SKM-1 treated with dmso at 0.1 percent for 144 hours (cell line): ENCODE results near the gene GAMT.
"Not testable (repeated sequence)": the region's sequence is repeated elsewhere in the genome, so short reads cannot be mapped to it uniquely, and the experiment has no call there.

Source experiments
- DNase-seq: peaks from one replicate; lab custom pipeline; 2025; ENCODE audit not compliant: unreplicated experiment; lab: John Stamatoyannopoulos, UW

Gene GAMT

GRCh38 chr19:1401138-1401888 lies at the start of gene GAMT:
Gene GAMT (minus strand): TSS chr19:1401542. CDS start chr19:1401476, 66 bp downstream.
- peak; percentile 13 for DNase-seq

GRCh38 chr19:1449467-1450442 lies 48.4 kb upstream of the GAMT start, which contains the start of gene APC2:
Gene APC2 (plus strand): TSS chr19:1450121. CDS start chr19:1453002, 2,881 bp downstream.
- no peak for DNase-seq

DNA sequence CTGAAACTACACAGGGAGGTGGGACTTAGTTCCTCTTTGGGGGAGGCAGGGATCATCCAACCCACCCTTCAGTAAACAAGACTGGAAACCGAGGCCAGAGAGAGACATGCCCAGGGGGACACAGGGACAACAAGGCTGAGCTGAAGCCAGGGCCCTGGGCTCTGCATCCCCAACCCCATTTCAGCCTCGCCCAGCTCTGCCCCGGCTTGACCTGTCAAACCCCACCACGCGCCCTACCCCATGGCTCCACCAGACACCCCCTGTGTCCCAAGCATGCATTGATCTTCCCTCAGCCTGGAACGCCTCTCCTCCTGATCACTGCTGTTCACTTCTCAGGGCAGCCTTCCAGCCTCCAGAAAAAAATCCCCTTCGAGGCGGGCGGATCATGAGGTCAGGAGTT lies 46.6 kb upstream of the GAMT start:
- no peak for DNase-seq

DNA sequence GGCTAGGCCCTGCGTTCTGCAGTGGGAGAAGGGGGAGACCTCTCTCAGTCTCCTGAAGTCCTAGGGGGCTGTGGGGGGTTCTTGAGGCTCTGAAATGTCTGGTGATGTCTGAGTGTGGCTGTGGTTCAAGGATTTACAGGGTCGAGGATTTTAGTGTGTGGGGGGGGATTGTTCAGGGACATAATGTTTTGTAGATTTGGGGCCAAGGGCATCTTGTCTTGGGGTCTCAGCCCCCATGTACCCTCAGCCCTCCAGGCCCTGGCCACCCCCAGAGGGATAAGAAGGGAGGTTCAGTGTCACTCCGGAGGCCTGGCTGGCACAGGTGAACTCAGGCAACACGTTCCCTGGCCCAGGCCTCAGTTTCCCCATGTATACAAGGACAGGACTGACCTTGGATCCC lies 46.2 kb upstream of the GAMT start:
- no peak for DNase-seq

- no peak for DNase-seq
These were observed 45.6 kb upstream of the GAMT start for GRCh38 chr19:1446713-1447481.

DNA sequence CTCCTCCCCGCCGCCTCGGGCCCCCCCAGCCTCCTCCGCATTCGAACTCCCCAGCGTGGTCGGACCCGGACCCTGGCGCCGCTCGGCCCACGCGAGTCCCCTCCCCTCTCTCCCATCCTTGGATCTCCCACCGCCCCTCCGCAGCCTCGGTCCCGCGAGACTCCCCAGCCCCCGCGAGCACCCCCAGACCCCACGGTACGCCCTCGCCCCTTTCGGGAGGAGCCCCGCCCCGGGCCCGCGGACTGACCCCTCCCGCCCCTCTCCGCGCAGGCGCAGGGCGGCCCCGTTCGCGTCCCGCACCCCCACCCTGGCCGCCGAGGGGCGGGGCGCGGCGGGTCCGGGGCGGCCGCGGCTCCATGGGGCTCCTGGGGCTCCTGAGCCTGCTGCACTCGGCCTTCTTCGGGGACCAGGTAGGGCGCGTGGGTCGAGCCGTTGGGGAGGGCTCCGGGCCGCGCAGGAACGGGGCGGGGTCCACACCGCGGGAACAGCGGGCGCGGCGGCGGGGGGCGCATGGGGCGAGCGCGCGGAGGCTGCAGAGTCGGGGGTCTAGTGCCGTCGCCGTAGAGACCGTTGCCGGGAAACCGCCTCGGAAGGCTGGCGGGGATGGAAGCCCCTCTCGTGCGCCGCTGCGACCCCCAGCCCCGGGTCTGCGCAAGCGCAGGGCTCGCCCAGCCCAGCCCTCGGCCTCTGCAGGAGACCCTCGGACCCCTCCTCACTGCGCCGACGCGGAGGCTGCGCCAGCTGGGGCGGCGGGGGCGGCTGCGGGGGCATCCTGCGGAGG lies 44.8 kb upstream of the GAMT start:
- no peak for DNase-seq

GRCh38 chr19:1445185-1445931 lies 44.0 kb upstream of the GAMT start:
- peak; percentile 49 for DNase-seq

- DNase-seq = no peak
These were observed 40.5 kb upstream of the GAMT start for GRCh38 chr19:1441677-1442438.

DNA sequence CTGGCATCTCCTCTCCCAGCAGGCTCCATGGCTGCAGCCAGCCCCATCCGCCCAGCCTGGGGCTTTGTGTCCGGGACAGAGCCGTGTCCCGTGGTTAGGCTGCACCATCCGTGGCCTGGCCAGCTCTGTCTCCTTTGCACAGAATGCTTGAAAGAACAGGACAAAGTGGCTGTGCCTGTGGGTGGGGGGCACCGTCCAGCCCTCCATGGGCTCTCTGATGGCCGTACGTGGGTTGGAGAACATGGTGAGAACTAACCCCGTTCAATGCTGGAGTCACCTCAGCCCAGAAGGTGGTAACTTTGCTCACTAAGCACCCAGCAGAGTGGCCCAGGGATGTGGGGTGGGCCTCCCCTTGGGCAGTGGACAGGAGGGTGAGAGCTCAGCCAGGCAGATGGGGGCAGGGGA lies 39.7 kb upstream of the GAMT start:
- no peak for DNase-seq

- no peak for DNase-seq
These were observed 39.1 kb upstream of the GAMT start for GRCh38 chr19:1440418-1440801.

DNA sequence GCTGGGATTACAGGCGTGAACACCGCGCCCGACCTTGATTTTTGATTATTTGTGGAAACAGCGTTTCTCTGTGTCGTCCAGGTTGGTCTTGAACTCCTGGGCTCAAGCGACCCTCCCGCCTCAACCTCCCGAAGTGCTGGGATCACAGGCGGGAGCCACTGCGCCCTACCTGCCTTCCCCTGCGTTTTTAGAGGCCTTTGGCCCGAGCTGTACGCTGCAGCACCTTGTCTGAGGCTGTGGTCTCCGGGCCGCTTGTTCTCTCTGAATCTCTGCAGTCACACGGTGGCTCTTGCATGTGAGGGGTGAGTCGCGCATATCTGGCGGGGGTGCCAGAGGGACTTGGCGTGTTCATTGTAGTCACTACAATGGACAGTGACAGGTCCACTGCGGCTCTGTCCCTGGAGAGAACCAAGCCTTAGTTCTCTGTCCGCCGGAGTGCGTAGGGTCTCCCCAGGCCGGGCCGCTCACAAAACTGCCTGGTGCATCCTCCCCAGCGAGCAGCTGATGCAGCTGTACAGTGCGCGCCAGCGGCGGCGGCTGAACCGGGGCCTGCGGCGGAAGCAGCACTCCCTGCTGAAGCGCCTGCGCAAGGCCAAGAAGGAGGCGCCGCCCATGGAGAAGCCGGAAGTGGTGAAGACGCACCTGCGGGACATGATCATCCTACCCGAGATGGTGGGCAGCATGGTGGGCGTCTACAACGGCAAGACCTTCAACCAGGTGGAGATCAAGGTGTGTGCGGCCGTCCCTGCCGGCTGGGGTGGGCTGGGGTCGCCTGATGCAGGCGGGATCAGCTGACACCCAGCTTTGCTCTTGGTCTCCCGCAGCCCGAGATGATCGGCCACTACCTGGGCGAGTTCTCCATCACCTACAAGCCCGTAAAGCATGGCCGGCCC lies 38.4 kb upstream of the GAMT start:
- DNase-seq = not testable (repeated sequence)

DNA sequence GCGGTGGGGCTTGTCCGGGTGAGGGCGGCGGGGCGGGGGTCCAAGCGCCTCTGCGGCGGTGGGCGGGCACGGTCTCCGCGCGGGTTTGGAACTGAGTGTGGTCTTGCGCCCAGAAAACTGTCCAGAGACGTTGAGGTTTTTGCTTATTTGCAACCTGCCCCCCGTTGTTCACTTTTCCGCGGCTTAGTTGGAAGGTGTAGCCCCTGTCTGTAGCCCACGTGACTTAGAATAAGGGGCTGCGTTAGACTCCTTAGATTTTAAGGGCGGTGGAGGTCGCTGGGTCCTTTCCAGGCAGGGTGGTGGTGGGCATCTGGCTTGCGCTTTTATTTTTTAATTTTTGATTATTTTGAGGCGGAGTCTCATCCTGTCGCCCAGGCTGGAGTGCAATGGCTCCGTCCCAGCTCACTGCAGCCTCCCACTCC lies 37.6 kb upstream of the GAMT start:
- DNase-seq = no peak

DNA sequence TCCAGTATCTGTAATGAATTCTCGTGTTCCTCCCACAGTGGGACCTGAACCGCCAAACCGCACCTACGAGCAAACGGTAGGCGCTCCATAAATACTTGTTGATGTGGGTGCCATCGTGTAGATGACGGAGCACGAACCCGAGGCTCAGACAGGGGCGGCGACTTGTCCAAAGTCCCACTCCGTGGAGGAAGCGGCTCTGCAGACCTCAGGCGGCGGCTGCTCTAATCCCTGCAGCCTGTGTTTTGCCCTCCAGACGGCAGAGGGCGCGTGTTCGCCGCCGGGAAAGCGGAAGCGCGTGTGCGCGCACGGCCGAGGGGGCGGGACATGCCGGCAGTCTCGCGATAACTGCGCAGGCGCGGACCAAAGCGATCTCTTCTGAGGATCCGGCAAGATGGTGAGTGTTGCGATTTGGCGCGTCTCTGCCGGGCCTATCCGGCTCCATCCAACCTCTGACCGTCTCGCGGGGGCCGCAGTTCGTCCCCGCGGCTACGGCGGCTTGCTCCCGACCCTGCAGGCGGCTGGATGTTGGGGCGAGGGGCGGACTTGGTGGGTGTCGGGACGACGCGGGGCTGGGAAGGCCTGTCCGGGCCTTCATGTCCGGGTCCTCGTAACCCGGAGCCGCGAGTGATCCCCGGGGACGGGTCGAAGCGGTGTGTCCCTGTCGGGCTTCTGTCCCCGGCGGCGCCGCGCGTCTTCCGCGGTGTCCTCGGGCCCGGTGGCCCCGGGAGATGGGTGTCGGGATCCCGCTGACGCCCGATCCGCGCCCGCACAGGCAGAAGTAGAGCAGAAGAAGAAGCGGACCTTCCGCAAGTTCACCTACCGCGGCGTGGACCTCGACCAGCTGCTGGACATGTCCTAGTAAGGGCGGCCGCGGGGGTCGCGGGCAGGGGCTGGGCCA lies 36.9 kb upstream of the GAMT start, which contains the start of gene RPS15:
TSS of gene RPS15 (plus strand) at position 362 of the 898 bp plus-strand sequence. CDS start at position 392, 30 bp downstream.
- DNase-seq = peak; percentile 93

- DNase-seq = no peak
These were observed 36.3 kb upstream of the GAMT start for GRCh38 chr19:1437609-1438008.

DNA sequence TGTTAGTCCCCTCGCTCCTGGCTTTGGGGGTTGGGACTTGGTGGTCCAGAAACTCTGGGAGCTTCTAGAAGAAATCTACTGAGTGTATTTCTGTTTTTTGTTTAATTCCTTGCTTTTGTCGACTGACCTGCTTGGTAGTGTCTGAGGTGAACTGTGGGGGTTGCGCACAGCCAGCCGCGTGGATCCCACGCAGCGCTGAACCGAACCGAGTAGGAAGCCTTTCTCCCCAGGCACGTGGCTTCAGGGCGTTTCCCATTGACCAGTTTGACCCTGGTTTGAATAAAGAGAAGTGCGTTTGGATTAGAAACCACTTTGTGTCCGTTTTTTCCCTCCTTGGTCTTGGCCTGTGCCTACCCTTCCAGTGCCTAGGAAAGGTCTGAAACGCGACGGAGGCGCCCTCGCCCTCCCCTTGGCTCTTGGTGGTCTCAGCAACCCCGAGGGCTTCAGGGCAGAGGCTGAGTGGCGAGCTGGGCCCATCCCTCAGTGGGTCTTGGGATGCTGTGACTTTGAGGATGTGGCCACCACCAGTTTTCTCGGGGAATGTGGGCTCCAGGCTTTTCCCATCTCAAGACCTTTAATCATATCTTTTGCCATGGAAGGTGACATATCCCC lies 34.1 kb upstream of the GAMT start:
- no peak for DNase-seq

- no peak for DNase-seq
These were observed 33.3 kb upstream of the GAMT start for GRCh38 chr19:1434577-1435060.
